Activated gamma-delta T cell (primary cell): ENCODE results near the gene CTNNA3.

Experiments
- DNase-seq: peaks from one replicate; lab custom pipeline; 2025; lab: John Stamatoyannopoulos, UW

CTNNA3 gene

DNA sequence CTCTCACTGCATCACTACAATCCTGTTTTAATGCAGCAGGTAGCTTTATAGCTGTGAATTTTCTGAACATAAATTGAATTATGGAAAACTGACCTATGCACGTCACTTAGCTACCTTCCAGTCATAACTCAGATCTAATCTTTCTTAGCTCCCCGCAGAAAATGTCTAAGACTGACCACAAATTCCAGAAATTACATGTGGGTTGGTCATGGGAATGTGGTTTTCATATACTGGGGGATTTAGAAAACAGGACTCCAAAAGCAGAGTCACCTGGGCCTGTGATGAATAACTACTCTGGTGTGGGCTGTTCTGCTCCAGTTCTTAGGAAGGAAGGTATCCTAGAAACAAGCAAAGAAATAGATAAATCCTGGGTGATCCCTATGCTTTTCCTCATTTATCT, 948.5 kb downstream of the CTNNA3 start:
- DNase-seq, result no peak

DNA sequence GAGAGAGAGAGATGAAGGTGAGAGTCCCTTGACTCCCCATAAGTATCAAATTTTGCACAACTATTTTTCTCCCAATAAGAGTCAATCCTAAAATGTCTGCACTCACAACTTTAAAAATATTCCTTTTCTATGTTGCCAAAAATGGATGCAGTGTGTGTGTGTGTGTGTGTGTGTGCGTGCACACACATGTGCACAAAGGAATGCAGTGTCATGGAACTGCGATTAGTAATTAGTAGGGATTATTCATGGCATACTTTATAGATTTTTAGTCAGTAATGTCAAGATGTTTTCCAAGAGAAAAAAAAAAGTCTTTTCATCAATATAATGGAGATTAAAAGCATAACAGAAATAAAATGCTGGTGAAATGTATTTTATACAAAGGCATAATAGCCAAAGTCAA, 949.3 kb downstream of the CTNNA3 start:
- DNase-seq, result no peak

DNA sequence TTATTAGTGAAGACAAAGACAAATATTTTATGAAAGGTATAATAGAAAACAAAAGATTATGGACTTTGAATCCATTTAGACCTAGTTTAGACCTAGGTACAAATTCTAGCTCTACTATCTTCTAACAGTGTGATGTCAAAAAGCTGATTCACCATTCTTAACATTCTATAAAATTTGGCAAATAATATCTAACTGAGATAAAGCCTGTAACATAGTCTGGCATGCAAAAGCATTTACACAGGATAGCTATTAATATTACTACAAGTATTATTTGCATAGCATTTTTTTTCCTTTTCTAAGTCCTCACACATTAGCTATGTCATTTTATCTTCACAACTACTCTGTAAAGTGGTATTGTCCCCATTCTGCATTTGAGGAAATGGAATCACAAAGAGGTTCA, 949.7 kb downstream of the CTNNA3 start:
- no peak for DNase-seq

DNA sequence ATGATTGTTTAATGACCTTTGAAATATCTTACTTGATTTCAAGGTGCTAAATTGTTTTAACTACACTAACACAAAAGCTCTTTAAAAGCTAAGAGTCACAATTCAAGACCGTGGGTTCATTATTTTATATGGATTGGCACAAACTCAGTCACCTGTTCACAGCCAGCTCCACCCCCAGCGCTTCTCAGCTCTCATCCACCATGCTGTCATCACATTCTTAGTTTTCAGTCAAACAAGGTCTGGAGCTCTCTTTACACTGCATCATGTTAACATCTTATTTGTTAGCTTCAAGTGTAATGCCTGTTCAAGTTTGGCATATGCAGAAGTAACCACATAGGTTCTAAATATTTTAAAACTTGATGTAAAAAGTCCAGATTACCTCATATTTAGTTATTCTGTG, 951.1 kb downstream of the CTNNA3 start:
- DNase-seq, result no peak

DNA sequence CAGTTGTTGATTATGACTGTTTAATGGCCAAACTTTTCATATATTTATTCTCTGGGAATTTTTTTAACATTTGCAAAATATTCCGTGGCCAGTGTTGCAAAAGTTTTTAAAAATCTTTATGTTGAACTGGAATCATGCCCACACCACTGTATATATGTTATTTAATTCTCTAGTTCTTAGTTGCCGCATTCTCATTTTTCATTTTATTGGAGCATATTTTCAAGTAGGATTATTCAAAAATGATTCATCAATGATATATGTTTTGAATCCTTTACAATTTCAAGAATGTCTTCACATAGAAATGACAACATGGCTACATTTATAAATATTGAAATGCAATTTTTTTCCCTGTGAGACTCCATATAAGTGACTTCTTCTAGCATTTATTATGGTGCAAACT, 958.8 kb downstream of the CTNNA3 start:
- DNase-seq, result no peak

DNA sequence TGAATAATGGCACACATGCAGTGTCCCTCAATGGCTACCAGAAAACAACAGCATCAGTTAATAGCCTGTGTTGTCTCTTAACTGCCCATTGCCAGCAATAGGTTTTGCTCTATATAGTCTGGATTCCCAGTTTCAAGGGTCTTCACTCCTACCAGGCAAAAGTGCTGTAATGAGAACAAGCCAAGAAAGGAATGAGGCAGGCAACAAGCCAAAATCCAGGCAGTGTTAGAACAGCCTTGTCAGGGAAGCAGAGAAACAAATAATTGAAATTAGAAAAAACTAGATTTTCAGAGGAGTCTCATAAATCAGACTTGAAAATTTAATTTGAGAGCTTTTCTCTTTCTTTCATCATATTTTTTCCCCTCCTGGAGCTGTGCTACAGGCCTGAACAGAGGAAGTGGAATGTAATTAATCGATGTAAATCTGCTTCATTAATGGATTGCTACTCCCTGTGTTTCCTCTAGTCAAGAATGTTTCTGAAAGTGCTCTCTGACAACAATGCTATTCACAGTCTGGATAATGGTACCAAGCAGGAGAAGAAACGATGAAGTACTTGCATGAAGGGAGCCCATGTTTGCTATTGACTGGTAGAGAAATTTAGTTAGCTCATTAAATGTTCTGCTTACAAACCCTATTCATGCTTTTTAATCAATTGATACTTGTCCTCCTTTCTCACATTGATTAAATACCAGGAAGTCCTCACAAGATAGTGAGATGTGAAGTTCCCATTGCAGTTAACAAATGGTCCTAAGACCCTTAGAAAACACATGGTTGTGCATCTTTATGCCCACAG, 972.2 kb downstream of the CTNNA3 start:
- DNase-seq, result no peak

DNA sequence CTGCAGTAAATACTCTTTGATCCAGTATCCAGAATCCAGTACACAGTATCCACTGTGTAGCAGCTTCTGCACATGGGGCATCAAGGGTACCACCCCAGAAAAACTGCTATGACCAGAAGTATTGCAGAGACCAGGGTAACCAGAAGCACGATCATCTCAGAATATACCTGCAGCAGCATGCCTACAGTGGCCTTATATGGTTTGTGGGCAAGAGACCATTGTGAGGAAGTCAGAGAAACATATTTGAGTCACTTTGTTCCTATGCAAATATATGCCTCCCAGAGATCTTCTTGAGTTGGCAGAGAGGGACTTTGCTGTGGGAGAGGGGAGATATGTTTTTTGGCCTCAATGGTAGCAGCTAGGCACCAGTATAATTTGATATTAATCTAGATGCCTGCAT, 976.5 kb downstream of the CTNNA3 start:
- DNase-seq, result no peak

DNA sequence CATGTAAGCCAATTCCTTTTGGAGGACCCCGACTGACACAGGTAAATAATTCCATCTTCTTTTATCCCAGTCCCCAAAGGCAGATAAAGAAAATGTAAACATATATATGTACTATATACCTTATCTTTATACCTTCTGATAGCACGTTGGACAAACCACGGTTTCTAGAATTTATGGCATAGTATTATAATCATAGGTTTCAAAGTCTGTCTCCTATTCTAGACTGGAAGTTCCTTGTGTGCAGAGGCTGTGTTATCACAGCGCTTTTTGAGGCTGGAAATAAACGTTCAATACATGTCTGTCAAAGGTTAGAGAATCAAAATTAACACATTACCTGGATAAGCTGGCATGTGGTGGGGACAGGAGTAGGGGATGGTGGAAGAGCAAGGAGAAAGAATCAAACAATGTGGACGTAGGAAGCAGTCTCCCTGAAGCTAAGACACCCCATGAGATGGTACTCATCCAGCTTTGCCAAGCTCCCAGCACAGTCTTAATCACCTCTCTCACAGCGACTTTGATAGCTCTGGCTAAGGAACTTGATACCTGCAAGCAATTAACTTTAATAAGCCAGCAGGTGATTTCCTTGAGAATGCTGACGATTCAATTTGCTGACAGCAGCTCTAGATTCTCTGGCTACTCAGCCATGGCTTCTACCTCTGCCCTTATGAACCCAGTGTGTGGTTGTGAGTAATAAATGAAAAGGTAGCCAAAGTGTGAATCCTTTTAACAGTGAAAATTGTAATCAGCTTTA, 978.6 kb downstream of the CTNNA3 start:
- DNase-seq, result no peak

DNA sequence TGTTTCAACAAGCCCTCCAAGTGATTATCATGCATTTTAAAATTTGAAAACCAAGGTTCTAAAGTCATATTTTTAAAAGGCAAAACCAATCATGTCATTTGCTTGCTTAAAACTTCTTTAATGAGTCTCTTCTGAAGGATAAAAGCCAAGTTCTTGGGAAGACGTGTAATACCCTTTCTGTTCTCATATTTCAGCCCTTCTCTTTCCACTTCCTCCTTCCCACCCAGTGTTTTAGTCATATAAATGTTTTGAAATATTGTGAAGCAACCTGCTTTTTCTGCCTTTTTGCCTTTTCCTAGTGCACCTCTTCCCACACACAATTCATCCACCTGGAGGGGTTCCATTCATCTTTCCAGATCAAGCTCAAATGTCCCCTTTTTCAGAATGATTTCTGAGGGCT, 981.3 kb downstream of the CTNNA3 start:
- DNase-seq, result no peak

DNA sequence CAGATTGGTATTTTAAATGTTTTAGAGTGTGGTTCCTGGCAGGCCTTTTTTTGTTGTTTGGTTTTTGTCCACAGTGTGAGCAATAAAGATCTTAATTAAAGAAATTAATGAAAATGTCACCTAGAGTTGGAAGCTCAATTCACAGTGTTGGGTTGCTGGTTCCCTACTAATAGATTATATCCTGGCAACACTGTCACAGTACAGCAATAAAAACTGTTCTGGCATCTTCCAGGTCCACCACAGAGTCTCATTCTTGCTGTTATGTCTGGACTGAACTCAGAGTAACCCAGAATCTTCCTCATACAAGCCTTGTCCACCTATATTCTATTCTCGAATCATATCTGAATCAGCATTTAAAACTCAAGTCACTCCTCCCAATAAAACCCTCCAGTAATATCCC, 982.6 kb downstream of the CTNNA3 start:
- no peak for DNase-seq

DNA sequence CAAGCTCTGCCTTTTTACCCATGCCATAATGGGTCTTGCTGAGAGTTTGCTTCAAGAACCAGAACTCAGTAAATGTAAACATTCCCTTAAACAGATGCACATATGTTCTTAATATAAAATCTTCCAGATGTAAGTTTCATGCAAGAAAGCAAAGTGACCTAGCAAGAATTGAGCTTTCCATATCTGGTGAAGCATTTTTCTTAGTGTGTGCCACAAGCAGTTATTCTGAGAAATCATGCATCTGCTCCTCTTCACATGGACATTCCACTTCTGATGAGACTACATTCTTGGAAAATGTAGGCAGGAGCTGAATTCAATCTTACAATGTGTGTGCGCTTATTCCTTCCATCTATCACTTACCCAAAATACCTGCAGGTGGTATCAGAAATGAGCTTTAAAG, 997.9 kb downstream of the CTNNA3 start:
- DNase-seq, result no peak

DNA sequence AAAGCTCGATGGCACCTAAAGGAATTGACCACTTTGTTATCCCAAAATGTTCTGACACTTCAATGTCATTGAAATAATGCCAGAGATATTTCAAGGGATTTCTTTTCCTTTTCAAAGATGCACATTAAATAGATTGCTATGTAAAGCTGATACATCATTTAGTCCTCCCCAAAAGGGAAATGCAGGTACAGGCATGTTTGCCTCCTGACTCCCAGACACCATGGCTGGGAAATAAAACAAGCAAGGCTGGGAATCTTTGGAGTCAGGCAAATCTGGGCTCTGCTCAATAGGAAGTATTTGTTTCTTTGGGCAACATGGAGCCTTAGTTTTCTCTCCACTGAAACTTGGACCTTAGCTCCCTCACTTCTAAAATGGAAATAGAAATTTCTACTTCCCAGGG, 1000.9 kb downstream of the CTNNA3 start:
- no peak for DNase-seq

DNA sequence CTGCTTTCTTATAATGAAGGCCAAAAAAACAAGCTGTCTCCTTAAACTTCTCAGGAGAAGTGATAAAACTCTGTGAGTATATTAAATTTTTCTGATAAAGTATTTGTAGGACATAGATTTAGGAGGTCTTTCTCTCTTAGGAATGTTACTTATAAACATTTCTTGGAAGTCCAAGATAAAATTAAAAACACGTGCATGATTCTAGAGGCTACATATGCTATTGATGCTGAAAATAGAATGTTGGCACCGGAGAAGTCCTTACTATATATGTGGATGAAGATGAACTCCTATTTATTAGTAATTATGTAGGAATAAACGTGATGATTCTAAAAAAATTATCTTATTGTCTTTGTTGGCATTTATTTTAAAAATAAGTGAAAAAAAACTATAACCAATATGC, 1011.4 kb downstream of the CTNNA3 start:
- DNase-seq, result no peak

DNA sequence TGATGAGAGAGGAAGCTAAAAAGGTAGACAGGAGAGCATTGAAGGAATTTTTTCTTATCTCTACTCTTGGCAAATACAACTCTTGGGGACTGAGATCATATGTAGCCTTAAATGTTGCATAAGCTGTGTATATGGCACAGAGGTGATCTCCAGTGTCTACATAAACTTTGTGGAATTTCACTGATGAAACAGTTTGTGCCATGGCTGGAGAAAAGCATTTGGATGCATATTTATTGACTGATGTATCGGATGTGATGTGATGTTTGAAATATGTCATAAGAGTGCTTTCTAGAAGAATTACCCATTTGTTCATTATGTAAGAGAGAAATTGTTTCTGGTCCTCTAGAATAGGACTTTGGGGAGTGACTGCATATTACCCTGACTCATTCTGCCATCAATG, 1015.1 kb downstream of the CTNNA3 start:
- DNase-seq, result no peak

DNA sequence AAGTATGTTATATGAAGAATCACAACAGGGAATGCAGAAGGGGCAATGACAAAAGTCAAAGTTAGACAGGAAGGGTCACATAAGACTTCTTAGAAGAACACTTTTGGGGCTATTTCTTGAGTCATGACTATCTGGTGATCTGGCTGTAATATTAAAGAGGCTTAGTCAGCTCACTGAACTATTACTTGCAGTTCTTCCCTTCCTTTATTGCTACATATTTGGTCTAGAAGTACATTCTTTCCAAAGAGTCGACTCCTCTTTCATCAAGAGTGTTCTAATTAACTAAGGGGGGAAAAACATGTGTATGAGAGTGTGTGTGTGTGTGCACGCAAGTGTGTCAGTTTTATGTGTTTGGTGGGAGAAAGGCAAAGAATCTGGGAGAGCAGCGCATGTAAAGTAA, 1017.5 kb downstream of the CTNNA3 start:
- DNase-seq, result no peak

DNA sequence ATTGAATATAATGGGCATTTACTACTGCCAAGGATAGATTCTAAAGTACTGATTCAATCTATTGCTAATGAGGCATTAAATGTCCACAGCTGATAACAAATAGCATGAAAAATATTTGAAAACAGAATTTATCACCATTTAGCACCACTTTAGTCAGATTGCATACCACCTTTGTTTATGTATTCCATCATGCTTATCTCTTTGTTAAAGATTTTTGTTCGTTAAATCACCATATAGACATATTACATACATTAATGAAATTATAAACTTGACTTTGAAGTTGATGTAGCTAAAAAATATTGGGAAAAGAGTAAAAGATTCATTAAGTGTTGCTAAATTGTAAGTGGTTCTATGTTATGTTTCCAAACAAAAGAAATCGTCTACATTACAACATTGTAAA, 1022.9 kb downstream of the CTNNA3 start:
- no peak for DNase-seq

DNA sequence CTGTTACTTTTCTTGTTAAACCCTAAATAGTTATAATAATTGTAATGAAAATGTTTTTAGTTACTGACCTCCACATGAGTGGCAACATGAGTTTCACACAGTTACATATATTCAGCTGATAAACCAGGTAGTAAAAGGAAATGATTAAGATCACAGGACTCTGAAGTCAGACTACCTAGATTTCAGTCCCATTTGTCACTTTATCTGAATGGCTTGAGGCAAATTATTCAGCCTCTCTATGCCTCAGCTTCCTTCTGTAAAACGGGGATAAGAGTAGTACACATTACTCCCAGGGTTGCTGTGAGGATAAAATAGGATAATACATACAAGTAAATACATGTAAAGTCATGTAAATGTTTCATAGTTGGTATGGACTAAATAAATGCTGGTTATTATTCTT, 1024.4 kb downstream of the CTNNA3 start:
- DNase-seq, result no peak

DNA sequence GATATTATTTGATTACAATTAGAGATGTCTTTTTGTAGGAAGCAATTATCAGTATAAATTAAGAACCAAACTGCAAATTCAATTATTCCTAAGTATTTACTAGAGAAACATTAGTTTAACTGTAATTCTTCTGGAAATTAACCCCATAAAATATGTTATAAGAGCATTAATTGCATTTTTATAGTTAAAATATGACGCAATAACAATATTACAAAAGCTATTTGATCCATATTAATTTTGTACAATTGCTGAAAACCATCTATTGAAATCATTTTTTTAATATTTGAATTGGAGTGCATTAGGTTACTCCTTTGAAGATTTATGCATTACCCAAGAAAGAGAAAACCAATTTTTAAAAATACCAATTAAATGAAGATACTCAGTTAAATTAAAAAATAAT, 1024.9 kb downstream of the CTNNA3 start:
- no peak for DNase-seq

DNA sequence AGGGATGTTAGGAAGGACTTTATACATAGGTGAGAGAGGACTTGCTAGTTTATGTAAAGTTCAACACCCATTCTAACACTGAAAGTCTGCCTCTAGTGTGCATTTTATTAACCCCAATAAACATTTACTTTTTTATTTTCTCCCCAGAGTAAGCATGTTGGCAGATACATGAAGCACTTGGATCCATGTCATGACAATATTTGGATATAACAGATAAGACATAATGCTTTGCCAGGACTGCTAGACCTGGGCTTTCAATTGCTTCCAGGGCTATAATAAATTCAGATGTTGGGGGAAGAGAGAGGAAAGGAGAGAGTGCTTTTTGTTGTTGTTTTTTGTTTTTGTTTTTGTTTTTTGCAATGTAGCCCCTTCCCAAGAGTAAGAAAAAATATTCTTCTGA, 1039.5 kb downstream of the CTNNA3 start:
- no peak for DNase-seq

DNA sequence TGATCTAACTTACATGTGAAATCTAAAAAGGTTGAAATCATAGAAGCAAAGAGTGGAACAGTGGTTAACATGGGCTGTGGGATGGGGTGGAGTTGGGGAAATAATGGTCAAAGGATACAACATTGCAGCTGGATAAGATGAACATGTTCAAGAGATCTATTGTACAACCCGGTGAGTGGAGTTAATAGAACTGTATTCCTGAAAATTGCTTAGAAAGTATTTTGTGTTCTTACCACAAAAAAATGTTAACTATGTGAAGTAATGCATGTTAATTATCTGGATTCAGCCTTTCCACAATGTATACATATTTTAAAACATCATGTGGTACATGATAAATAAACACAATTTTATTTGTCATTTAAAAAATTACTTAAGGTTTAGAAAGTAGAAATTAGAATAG, 1041.1 kb downstream of the CTNNA3 start:
- DNase-seq, result no peak

DNA sequence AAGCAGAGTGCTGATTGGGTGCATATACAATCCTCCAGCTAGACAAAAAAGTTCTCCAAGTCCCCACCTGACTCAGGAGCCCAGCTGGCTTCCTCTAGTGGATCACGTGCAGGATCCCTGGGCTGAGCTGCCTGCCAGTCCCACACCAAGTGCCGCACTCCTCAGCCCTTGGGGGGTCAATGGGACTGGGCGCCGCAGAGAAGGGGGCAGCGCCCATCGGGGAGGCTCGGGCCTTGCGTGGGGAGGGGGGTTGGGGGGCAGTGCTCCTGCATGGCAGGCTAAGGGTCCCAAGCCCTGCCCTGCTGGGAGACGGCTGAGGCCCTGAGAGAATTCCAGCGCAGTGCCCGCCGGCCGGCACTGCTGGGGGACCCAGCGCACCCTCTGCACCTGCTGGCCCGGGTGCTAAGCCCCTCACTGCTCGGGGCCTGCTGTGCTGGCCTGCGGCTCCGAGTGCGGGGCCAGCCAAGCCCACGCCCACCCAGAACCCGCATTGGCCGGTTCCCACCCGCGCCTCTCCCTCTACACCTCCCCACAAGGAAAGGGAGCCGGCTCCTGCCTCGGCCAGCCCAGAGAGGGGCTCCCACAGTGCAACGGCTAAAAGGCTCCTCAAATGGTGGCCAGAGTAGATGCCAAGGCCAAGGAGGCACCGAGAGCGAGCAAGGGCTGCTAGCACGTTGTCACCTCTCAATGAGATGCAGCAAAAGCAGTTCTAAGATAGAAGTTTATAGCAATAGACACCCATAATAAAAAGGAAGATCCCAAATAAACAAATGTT, 1044.5 kb downstream of the CTNNA3 start:
- DNase-seq, result no peak

DNA sequence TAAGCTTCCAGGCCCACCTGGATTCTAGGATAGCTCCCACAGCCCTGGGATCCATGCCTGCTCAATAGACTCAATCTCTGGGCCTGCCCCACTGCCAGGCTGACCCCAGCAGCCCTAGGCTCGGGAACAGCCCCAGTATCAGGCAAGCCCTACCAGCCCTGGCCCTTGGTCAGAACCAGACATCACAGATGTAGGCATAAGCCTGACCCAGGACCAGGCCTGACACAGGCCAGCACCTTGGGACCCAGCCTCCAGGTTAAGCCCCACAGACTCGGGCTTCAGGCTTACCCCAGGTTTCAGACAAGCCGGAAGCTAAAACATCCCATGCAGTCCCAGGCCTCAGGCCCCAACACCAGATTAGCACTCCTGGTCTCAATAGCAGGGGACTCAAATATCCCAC, 1046.4 kb downstream of the CTNNA3 start:
- no peak for DNase-seq

DNA sequence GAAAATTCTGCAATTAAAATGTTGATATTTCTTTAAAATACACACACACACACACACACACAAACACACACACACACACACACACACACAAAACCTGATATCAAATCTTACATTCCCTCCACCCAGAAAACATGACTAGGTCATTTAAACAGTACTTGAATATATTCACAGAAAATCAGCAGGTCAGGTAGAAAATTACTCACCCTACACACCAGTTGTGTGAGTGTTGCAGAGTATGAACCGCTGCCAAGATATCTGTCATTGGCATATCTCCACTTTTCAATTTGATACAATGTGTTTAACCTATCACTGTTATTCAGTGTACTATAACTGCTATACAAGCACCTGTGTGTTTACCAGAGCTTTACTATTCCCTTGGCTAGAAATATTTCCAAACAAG, 1053.8 kb downstream of the CTNNA3 start:
- DNase-seq, result no peak
